DOHH2 (cell line): ENCODE data around the gene TTC19.

Experiments used
- H3F3A ChIP-seq: fragments of 200-600 bp; sonication (generic), shearing (Covaris generic); 2 replicates; pipeline ENCODE4 v1.6.0; 2016; ENCODE audit warnings: antibody characterized with exemption, mild to moderate bottlenecking; ENCODE audit not compliant: control insufficient read depth, insufficient read depth
- H3K27ac ChIP-seq: fragments of 200-600 bp; sonication (generic); 2 replicates; pipeline ENCODE4 v1.5.1; 2014; ENCODE audit warnings: low read depth, mild to moderate bottlenecking, low read length, moderate library complexity
- H3K27me3 ChIP-seq: fragments of 200-600 bp; sonication (generic); 2 replicates; pipeline ENCODE4 v1.6.1; 2014; ENCODE audit warnings: mild to moderate bottlenecking, low read length, mixed read lengths; ENCODE audit not compliant: control insufficient read depth
- H3K36me3 ChIP-seq: fragments of 200-600 bp; sonication (generic); 2 replicates; pipeline ENCODE4 v1.6.1; 2014; ENCODE audit warnings: mild to moderate bottlenecking, low read length, moderate library complexity, mixed read lengths; ENCODE audit not compliant: control insufficient read depth
- H3K4me1 ChIP-seq: fragments of 200-600 bp; sonication (generic); 2 replicates; pipeline ENCODE4 v1.6.1; 2014; ENCODE audit warnings: mild to moderate bottlenecking, low read length, mixed read lengths; ENCODE audit not compliant: control insufficient read depth
- H3K4me2 ChIP-seq: fragments of 200-600 bp; sonication (generic); 2 replicates; pipeline ENCODE4 v1.6.0; 2014; ENCODE audit warnings: mild to moderate bottlenecking, low read length, moderate library complexity
- H3K4me3 ChIP-seq: fragments of 200-600 bp; sonication (generic); 2 replicates; pipeline ENCODE4 v1.5.1; 2014; ENCODE audit warnings: mild to moderate bottlenecking, low read length, mixed read lengths
- H3K79me2 ChIP-seq: fragments of 200-600 bp; sonication (generic); 2 replicates; pipeline ENCODE4 v1.6.1; 2014; ENCODE audit warnings: mild to moderate bottlenecking, low read length, mixed read lengths; ENCODE audit not compliant: control insufficient read depth
- H3K9me2 ChIP-seq: fragments of 200-600 bp; sonication (generic); replicated peaks from 2 replicates; pipeline ENCODE4 v1.6.1; 2014; ENCODE audit warnings: mild to moderate bottlenecking, low read length, mixed read lengths; ENCODE audit not compliant: control insufficient read depth
- H3K9me3 ChIP-seq: fragments of 200-600 bp; sonication (generic); 2 replicates; pipeline ENCODE4 v1.6.1; 2014; ENCODE audit warnings: antibody characterized with exemption, low read length, mixed read lengths; ENCODE audit not compliant: control insufficient read depth, insufficient read depth
- H4K20me1 ChIP-seq: fragments of 200-600 bp; sonication (generic); 2 replicates; pipeline ENCODE4 v1.6.0; 2014; ENCODE audit warnings: low read depth, mild to moderate bottlenecking, antibody characterized with exemption, low read length, moderate library complexity; ENCODE audit not compliant: control insufficient read depth, insufficient read depth
- CTCF ChIP-seq: fragments of 200-600 bp; sonication (generic); IDR thresholded peaks from one replicate; pipeline ENCODE4 v1.5.1; 2014; ENCODE audit warnings: antibody characterized with exemption, mild to moderate bottlenecking, low read depth, low read length; ENCODE audit not compliant: poor library complexity, severe bottlenecking
- EZH2phosphoT487 ChIP-seq: fragments of 200-600 bp; sonication (generic); IDR thresholded peaks from 2 replicates; pipeline ENCODE4 v1.6.1; 2017; ENCODE audit warnings: borderline replicate concordance, mild to moderate bottlenecking, antibody characterized with exemption, low read length, moderate library complexity, mixed read lengths

The TTC19 gene

DNA sequence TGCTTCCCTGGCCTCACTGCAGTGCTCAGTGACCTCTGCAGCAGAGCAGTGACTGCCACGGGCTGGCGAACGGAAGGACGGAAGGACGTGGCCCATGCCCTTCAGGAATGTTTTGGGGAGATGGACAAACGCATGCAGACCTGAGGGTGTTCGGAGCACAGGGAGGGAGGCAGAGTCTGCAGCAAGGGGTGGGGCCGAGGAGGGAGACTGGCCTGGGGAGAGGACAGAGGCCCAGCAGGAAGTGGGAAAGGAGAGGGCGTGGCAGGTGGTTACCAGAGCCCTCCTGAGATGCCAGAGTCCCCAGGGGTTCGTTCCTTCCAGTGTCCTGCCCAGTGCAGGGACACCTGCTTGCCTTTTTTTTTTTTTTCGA, 32.8 kb upstream of the TTC19 start:
- no peaks in the 10 kb centered on the region for H3K79me2 ChIP-seq
- H3K27ac ChIP-seq = no peak overlapping the region
- no peaks in the 10 kb centered on the region for H3K36me3 ChIP-seq
- peaks cover 14% of the 10 kb centered on the region for H3K27me3 ChIP-seq
- H3K4me1 ChIP-seq = no peaks in the 10 kb centered on the region
- no peaks in the 10 kb centered on the region for H3K9me2 ChIP-seq
- no peak for TF ChIP-seq CTCF
- no peak for TF ChIP-seq EZH2phosphoT487
- no peaks in the 10 kb centered on the region for H3F3A ChIP-seq
- H3K4me3 ChIP-seq = no peak overlapping the region
- no peak overlapping the region for H3K4me2 ChIP-seq
- H4K20me1 ChIP-seq = no peaks in the 10 kb centered on the region
- no peaks in the 10 kb centered on the region for H3K9me3 ChIP-seq

DNA sequence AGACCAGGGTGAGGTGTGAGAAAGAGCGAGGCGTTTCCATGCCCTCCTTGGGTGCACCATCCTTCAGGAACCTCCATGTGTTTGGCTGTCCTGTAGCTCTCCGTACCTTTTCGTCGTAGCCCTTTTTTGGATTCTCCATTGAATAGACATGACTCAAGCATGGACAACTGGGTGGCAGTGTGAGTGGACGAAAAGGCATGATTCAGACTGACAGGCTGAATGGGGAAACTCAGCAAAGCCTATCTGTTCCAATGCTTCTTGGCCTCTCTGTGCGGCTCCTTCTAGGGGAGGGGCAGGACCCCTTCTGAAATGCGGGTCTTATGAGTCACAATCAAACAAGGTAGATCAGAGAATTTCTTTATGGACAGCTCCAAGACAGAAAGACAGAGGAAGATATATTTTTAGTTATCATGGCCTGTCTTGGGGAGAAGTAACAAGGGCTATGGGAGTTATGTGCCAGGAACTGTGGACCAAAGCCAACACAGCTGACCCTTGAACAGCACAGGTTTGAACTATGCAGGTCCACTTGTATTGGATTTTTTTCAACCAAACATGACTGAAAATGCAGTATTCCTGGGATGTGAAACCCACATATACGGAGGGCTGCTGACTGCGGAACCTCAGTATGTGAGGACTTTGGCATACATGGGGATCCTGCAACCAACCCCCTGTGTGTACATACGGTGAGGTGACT, 31.8 kb upstream of the TTC19 start:
- no peaks in the 10 kb centered on the region for H4K20me1 ChIP-seq
- H3K4me2 ChIP-seq = no peak overlapping the region
- TF ChIP-seq CTCF = no peak
- no peak for TF ChIP-seq EZH2phosphoT487
- no peak overlapping the region for H3K27ac ChIP-seq
- H3K9me3 ChIP-seq = no peaks in the 10 kb centered on the region
- H3K36me3 ChIP-seq = no peaks in the 10 kb centered on the region
- H3K27me3 ChIP-seq = peaks cover 14% of the 10 kb centered on the region
- no peaks in the 10 kb centered on the region for H3K9me2 ChIP-seq
- no peak overlapping the region for H3K4me3 ChIP-seq
- H3K79me2 ChIP-seq = no peaks in the 10 kb centered on the region
- H3F3A ChIP-seq = no peaks in the 10 kb centered on the region
- H3K4me1 ChIP-seq = no peaks in the 10 kb centered on the region

GRCh38 chr17:15969463-15969862, 30.2 kb upstream of the TTC19 start:
- no peaks in the 10 kb centered on the region for H3K79me2 ChIP-seq
- H3F3A ChIP-seq = no peaks in the 10 kb centered on the region
- no peak overlapping the region for H3K4me2 ChIP-seq
- no peaks in the 10 kb centered on the region for H3K9me2 ChIP-seq
- H3K27me3 ChIP-seq = peaks cover 14% of the 10 kb centered on the region
- no peaks in the 10 kb centered on the region for H3K36me3 ChIP-seq
- no peak overlapping the region for H3K27ac ChIP-seq
- no peaks in the 10 kb centered on the region for H3K9me3 ChIP-seq
- no peaks in the 10 kb centered on the region for H3K4me1 ChIP-seq
- TF ChIP-seq CTCF = no peak
- no peaks in the 10 kb centered on the region for H4K20me1 ChIP-seq
- H3K4me3 ChIP-seq = no peak overlapping the region
